Eye (tissue), 1 donor: Measurements from ENCODE around the gene PPM1G.

Experiments used
- DNase-seq: peaks from one replicate; pipeline ENCODE4 v3.0.0-alpha.2; 2015

The PPM1G gene

DNA sequence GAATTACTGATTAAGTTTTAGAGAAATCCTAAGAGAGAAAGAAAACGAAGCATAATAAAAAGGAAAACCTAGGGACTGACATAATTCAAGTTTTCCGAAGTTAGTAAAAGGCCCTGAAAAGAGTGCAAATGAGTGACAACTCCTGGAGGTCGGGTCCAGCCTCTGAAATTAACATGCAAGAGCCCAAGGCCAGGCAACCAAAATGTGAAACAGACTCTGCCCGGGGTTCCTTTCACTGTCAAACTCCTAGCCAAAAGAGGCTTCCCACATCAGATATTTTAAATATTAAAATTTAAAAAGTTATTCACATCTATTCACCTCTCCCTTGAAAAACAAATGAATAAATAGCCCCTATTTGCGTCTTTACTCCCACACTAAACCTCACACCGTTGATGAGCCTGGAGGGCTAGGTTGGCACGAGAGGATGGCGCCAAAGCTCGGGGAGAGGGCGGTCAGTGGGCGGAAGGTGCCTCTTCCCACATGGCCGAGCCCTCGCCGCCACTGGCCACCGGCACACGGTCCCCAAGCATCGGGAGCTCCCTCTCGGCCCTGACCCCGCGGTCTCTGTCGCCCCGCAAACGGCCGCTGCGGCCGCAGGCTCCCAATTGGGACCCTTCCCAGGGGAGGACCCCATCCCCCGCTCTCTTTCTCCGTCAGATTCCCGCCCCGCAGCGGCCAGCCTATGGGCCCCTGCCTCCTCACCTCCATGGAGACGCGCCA is 630 bp downstream of the PPM1G start:
- DNase-seq = no peak

DNA sequence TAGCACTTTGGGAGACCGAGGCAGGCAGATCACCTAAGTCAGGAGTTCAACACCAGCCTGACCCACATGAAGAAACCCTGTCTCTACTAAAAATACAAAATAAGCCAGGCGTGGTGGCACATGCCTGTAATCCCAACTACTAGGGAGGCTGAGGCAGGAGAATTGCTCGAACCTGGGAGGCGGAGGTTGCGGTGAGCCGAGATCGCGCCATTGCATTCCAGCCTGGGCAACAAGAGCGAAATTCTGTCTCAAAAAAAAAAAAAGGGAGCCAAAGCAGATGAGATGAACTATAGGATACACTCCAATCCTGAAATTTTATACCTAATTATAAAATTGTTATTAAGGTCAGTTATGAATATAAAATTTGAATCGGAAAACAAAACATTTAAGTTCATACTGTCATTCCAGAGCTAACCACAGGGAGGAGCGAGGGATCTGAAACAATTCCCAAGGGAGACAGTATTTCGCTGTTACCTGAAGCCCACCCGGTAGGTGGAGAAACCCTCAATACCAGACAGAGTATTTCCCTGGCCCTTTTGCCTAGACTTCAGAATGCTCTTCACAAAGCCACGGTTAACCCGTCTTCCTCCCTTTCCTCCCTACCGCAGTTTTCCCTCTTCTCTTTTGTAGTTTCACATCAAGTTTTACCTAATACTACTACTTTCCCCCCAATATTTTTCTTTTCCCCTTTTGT is 1.4 kb downstream of the PPM1G start:
- peak; percentile 71 for DNase-seq

DNA sequence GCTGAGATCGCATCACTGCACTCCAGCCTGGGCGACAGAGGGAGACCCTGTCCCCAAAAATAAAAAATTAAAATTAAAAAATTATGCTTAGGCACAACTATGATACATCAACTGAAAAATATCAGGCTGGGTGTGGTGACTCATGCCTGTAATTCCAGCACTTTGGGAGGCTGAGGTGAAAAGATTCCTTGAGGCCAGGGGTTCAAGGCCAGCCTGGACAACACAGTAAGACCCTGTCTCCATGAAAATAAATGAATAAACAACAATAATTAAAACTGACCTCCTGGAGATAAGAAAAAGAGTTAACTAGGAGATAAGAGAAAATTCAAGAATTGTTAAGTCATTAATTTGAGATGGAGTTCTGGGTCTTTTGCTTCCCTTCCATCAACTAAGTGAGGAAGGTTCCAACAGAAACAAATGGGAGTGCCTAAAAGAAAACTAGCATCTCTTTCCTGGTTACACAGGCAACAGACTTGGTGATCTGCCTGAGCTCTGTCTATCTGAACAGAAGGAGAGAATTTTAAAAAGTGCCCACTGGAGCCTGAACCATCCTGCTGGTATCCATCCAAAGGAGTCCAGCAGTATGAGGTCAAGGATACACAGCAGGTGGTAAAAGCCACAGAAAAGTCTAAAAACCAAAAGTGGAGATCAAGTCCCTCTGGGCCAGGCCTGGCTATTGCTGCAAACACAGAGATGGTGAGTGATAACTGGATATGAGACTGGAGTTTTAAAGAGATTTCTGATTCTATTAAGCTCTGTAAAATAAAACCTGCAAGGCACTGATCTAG is 8.8 kb downstream of the PPM1G start:
- no peak for DNase-seq

DNA sequence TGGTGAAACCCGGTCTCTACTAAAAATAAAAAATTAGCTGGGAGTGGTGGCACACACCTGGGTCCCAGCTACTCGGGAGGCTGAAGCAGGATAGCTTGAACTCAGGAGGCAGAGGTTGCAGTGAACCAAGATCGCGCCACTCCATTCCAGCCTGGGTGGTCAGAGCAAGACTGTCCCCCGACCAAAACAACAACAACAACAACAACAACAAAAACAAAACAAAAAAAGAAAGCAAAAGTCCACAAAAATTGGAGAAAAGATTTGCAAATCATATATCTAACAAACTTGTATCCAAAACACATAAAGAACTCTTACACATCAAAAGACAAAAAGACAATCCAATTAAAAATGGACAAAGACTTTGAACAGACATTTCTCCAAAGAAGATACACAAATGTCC is 10.4 kb downstream of the PPM1G start:
- DNase-seq = no peak

DNA sequence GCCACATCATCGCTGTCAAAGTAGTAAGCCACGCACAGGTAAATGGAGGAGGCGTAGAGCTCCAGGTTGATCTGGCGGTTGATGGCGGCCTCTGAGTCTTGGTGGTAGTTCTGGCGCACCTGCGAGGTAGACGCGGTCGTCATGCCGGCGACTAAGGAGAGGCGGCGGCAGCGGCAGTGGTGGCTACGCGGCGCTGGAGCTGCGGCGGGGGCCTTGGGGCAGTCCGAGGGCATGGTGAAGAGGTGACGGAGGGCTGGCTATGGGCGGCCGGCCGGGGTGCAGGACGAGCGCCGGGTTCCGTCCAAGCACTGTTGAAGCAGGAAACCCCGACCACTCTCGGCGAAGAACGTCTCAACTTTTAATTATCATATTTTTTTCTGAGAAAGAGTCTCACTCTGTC is 16.2 kb downstream of the PPM1G start:
- no peak for DNase-seq

DNA sequence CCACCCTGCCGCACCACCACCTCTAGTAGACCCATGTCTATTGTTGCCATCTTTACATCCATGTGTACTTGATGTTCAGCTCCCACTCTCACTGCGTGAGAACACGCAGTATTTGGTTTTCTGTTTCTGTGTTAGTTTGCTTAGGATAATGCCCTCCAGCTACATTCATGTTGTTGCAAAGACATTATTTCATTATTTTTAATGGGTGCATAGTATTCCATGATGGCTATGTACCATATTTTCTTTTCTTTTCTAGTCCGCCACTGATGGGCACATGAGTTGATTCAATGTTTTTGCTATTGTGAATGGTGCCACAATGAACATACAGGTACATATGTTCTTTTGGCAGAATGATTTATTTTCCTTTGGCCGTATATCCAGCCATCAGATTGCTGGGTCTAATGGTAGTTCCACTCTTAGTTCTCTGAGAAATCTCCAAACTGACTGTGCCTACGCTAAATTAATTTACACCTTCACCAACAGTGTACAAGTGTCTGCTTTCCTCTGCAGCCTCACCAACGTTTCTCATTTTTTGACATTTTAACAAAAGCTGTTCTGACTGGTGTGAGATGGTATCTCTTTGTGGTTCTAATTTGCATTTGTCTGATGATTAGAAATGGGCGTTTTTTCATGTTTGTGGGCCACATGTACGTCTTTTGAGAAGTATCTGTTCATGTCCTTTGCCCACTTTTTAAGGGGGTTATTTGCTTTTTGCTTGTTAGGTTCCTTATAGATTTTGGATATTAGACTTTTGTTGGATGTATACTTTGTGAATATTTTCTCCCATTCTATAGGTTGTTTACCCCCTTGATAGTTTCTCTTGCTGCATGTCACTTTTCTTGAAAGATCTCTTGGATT is 18.3 kb downstream of the PPM1G start:
- DNase-seq = no peak

DNA sequence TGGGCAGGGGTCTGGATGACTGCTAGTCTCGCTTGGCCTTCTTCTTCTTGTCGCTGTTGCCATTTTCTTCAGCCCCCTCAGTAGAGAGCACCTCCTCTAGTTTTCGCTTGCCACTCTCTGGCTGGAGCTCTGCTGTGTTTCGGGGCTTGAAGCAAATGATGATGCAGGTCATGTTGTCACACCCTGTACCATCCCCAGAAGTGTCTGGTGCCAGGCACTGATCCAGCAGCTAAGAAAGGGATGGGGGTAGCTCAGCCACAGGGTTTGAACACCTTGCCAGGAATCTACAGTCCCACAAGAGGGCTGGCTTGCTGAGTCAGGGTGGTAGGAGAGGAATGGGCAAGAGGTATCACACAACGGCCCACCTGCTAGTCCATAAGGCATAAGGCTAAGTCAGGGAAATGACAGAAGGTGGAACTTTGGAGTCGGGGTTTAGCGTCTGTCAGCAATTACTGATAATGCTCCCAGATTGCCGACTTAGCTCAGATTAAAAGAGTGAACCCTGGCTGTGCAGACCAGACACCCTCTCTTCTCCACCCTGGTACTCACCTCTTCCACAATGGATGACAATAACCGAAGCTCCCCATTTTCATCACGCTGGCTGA is 27.7 kb downstream of the PPM1G start:
- no peak for DNase-seq

DNA sequence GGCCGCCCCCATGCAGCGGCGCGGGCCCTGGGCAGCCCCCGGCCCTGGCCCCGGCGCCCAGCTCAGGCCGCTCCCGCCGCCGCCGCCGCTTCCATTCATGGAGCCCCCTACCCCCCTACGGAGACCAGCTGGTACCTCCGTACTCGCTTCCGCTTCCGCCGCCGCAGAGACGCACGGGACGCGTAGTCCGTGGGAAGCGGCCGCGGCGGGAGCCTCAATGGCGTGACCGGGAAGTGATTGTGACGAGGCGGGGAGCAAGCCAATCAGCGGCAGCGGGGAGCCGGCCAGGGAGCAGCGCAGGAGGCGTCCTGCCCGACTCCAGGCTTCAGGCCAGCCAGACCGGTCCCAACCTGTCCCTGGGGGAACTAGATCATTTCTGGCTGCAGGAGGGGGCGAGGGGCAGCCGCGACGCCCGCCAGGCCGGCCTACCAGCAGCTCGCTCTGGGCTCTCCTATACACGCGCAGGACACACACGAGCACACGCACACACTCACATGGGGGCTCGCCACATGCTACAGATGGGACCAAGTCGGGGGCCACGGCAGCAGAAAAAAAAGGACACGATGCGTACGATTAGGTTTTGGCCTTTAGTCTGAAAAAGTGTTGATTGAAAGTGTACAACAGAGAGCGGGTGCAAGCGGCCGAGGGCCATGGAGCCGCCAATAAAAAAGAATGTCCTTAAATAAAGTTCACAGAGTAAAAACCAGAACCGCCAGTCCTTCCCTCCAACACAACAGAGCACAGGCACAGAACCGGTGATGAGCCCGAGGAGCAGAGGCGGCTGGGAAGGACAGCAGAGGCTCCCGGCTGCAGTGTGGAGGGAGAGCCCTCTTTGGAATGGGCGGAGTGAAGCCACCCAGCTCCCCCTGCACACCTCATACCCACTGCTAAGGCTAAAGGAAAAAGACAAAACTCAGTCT is 28.5 kb downstream of the PPM1G start, which contains the start of gene ZNF513:
ZNF513 (minus strand) TSS at position 109 of the 920 bp plus-strand sequence. CDS start 208 bp downstream, outside the sequence.
- peak; percentile 98 for DNase-seq

DNA sequence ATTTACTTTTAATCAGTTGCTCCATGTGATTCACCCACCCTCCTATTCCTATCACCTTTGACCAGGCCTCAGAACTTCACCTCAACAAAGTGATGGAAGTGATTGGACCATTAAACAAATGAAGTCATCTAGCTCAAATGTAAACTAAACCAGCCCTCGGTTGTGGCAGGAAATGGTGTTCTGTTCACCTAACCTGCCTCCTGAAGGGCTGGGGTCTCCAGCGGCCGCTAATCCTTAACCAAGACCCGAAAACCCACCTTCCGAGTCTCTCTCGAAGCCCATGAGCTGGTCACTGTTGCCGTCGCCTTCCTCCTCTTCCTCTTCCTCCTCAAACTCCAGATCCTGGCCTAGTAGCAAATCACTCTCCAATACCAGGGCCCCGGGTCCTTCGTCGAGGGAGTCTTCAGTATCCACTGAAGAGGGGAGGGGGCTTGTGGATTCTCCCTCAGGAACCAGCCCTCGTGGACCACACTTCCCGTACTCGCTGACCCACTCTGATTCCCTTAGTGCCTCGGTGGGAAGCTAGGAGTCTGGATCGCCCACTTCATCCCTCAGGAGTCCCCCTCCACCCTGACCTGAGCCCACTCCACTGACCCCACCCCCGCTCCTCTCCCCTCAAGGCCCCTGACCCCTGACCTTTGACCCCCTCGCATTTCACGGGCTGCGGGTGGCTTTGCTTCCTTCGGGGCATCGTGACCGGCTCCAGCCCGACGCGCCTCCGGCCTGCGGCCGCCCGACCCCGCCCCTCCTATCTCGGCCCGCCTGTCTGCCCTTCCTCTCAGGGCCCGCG is 29.4 kb downstream of the PPM1G start:
- DNase-seq = peak; percentile 90

DNA sequence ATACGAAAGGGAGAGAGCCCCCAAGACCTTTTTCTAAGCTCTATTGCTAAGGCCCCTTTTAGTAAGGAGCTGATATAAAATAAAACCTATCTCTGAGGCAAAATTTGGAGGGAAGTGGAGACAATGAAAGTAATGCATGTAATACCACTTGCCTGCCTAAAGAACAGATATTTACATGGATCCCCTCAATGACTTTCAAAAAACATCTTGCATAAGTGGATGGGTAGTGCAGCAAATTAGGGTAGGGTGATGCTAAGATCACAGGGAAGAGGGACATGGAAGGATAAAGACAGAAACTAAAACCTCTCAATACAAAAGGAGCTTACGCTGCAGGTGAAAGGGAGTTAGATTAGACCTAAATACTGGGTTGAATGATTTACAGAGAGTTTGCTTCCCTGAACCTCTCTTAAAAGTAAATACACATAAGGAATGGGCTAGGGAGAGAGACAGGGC is 30.0 kb downstream of the PPM1G start:
- DNase-seq = no peak

DNA sequence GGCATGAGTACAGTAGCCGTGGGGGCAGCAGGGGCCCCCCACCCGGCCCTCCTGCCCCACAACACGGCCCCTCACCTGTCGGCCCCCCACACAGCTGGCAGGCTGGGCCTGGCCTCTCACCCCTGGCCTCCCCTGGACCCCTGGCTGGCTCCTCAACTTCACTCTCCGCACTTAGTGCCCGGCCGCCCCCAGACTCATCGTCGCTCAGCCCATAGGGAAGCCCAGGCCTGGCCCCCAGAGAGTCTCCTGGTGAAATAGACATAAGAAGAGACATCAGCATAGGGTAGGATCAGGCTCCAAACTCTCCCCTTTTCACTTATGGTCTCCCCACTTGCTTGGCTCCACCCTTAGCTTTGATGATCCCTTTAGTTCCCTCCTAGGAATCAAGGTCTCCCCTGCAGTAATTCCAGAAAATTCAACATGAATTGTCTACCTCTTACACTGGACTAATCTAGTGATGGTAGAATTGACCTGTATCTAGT is 30.5 kb downstream of the PPM1G start:
- no peak for DNase-seq

DNA sequence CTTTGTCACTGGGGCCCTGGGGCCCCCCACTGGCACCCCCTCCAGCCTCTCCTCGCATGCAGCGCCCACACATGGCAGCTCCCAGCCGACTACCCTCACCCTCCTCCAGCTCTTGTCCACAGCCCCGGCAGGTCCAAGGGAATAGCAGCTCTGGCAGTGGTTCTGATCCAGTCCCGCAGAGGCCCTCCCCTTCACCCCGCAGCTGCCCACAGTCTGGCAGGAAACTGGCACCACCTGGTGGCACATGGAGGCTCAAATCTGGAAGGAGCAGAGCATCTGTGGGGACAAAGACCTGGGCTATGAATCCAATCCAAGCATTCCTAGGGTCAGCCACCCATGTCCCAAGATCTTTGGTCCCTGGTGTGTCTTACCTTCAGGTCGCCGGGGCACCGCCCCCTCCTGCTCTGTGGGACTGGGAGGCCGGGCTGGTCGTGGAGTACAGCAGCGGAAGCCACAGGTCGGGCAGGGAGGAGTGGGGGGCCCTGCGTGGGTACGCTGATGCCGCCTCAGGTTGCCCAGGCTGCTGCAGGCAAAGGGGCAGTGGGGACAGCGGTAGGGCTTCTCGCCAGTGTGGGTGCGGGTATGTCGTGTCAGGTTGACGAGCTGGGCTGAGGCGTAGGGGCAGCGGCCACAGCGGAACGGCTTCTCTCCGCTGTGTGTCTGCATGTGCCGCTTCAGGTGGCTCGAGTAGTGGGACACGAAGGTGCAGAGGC is 31.1 kb downstream of the PPM1G start:
- DNase-seq = peak; percentile 14

DNA sequence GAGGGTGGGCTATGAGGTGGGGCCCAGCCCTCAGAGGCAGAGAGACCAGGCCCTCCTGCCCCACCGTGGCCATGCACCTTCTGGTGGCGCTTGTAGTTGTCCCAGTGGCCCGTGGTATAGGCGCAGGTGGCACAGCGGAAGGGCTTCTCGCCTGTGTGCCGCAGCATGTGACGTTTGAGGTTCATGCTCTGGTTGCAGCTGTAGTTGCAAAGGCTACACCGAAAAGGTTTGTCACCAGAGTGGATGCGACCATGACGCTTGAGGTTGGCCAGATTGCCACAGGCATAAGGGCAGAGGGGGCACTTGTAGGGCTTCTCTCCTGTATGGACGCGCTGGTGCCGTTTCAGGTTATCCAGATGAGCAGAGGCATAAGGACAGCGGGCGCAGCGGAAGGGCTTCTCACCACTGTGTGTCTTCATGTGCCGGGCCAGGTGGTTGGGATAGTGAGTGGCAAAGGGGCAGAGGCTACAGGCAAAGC is 31.7 kb downstream of the PPM1G start:
- DNase-seq = no peak

DNA sequence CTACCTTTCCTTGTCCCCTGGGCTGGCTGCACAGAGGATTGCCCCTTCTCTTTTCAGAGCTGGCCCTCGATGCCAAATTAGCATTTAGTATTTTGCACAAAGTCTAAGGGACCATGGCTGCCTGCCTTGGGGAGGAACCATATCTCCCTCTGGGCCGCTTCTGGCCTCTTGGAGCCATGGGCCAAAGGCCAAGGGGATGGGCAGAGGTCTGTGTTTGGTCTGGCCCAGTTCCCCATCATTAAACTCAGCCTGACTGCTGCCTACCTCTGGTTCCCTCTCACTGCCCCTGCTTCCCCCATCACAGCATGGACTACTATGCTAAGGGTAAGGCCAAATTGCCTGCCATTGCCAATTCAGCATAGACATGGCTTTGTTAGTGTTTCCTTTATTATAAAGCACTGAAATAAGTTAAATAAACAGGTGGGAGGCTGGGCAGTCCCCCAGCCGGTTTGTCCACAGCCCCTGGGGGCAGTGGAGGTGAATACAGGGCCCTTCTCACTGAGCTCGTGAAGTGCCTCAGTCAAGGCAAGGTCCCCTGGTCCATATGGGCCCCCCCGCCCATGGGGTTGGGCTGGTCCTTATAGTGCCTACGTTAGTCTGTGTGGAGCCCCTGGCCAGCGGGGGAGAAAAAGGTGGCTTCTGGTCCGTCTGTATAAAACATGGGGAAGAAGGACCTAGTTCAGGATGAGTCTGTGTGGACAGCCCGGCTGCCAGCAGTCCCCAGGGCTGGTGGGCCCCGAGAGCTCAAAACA is 32.3 kb downstream of the PPM1G start:
- DNase-seq = no peak

DNA sequence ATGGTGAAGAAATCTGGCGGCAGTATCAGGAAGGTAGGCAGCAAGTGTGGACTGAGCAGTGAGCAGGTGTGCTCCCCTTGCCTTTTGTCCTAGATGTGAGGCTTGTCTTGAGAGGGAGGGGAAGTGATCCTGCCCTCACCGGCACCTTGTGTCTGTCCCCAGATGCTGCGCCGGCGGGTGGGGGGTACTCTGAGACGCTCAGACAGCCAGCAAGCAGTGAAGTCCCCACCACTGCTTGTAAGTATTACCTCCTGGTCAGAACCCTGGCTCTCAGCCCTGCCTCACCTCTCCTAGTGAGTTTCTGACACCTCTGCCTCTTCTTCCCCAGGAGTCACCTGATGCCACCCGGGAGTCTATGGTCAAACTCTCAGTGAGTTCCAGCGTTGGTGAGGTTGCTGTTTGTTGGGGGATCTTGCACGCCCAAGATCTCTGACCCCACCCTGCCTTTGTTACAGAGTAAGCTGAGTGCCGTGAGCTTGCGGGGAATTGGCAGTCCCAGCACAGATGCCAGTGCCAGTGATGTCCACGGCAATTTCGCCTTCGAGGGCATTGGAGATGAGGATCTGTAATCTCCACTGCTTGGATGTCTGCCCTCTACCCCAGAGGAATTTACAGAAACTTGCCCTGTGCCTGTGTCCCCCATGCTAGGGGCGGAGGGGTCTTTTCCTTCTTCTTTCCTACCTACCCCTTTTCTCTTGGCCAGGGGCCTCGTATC is 33.1 kb downstream of the PPM1G start:
- DNase-seq = no peak

DNA sequence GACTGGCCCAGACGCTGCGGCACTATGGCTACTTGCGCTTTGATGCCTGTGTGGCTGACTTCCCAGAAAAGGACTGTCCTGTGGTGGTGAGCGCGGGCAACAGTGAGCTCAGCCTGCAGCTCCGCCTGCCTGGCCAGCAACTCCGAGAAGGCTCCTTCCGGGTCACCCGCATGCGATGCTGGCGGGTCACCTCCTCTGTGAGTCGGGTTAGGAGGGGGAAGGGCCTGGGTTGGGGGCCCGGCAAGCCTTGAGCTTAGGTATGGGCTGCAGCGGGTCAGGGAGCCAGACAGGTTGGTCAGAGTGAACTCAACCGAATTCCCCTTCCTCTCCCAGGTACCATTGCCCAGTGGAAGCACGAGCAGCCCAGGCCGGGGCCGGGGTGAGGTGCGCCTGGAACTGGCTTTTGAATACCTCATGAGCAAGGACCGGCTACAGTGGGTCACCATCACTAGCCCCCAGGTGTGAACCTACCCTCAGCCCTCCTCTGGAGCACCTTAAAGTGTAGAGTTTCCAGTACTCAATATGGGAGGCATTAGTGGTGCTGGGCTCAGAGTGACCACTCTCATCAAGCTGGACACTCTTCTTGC is 33.8 kb downstream of the PPM1G start:
- DNase-seq = no peak

DNA sequence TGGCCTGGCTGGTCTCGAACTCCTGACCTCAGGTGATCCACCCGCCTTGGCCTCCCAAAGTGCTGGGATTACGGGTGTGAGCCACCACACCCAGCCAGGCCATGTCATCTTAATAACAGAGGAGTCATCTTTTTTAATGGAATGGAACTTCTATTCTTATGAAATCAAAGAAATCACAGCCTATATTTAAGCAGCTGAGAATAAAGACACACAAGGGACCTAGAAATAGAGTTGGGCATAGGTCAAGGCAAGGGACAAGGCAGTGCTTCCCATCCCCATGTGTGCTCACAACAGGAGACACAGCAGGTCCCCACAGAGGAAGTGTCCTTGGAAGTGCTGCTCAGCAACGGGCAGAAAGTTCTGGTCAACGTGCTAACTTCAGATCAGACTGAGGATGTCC is 35.8 kb downstream of the PPM1G start:
- DNase-seq = no peak
